Stimulated activated CD8-positive, alpha-beta memory T cell treated with anti-CD3 and anti-CD28 coated beads, Interleukin-4, amount 100 ng/mL, for 4 hours (primary cell): ENCODE data around the gene SARNP.

Source experiments
- DNase-seq, 2 donors: peaks; one replicate each; pipeline ENCODE4 v3.0.0-alpha.2; 2020; ENCODE audit warnings: low read depth in 2 of 2, low spot score in 1 of 2

The SARNP gene

GRCh38 chr12:55743406-55744339 is 73.9 kb downstream of the SARNP start:
- DNase-seq: no peak

- no peak for DNase-seq
These were observed 74.7 kb downstream of the SARNP start, which contains the start of gene GDF11 for GRCh38 chr12:55742719-55743405. GDF11 (plus strand) TSS chr12:55743122; CDS start chr12:55743317, 195 bp downstream.

GRCh38 chr12:55741931-55742680 is 75.4 kb downstream of the SARNP start:
- DNase-seq: no peak

GRCh38 chr12:55739025-55739378 is 78.5 kb downstream of the SARNP start:
- DNase-seq: no peak

GRCh38 chr12:55738123-55739024 is 79.2 kb downstream of the SARNP start:
- DNase-seq: peak; percentile 53 to 60

- no peak for DNase-seq
These were observed 79.9 kb downstream of the SARNP start for GRCh38 chr12:55737581-55738122.

GRCh38 chr12:55736780-55737580 is 80.5 kb downstream of the SARNP start:
- no peak for DNase-seq

GRCh38 chr12:55736076-55736475 is 81.4 kb downstream of the SARNP start:
- DNase-seq: no peak

GRCh38 chr12:55734595-55734994 is 82.9 kb downstream of the SARNP start:
- no peak for DNase-seq

- DNase-seq: no peak
These were observed 83.7 kb downstream of the SARNP start for GRCh38 chr12:55733858-55734257.

- DNase-seq: no peak
These were observed 84.4 kb downstream of the SARNP start for GRCh38 chr12:55733021-55733555.

GRCh38 chr12:55732288-55732687 is 85.2 kb downstream of the SARNP start:
- DNase-seq: no peak

GRCh38 chr12:55729819-55730818 is 87.4 kb downstream of the SARNP start:
- DNase-seq: no peak

- DNase-seq: peak; percentile 38 to 66
These were observed 88.3 kb downstream of the SARNP start, which contains the start of gene CD63 for GRCh38 chr12:55728939-55729818. CD63 (minus strand) TSS chr12:55729009; CDS start chr12:55728341, 668 bp downstream.

GRCh38 chr12:55728186-55728938 is 89.2 kb downstream of the SARNP start:
- DNase-seq: no peak

GRCh38 chr12:55727643-55728185 is 89.8 kb downstream of the SARNP start:
- no peak for DNase-seq
